NCI-H1694 treated with DMSO at 0.1 percent for 48 hours (cell line): ENCODE measurements around the gene YIPF1.

Experiments
- DNase-seq: peaks from one replicate; lab custom pipeline; 2025; lab: John Stamatoyannopoulos, UW

Gene YIPF1

GRCh38 chr1:53889304-53890298, at the start of gene YIPF1:
Gene YIPF1 (minus strand): TSS chr1:53889797. CDS start chr1:53888937, 860 bp downstream.
- peak; percentile 79 for DNase-seq

- no peak for DNase-seq
Measured at GRCh38 chr1:53938136-53938830, 48.7 kb upstream of the YIPF1 start.

GRCh38 chr1:53936430-53936829, 46.8 kb upstream of the YIPF1 start:
- no peak for DNase-seq

DNA sequence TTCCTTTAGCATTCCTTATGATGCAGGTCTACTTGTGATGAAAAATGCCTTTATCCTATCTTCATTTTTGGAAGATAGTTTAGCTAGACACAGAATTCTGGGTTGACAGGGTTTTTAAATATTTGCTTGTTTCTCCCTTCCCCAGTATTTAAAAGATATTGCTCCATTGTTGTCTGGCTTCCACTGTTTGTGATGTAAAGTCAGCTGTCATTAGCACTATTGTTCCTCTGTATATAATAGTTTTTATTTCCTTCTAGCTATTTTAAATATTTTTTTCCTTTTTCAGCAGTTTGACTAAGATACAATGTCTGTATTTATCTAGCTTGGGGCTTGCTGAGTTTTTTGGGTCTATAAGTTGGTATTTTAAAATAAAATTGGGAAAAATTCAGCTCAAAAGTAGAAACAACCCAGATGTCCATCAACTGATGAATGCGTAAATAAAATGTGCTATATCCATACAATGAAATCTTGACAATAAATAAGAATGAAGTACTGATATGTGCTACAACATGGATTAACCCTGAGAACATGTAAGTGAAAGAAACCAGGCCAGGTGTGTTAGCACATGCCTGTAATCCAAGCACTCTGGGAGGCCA, 44.7 kb upstream of the YIPF1 start:
- DNase-seq, result no peak

DNA sequence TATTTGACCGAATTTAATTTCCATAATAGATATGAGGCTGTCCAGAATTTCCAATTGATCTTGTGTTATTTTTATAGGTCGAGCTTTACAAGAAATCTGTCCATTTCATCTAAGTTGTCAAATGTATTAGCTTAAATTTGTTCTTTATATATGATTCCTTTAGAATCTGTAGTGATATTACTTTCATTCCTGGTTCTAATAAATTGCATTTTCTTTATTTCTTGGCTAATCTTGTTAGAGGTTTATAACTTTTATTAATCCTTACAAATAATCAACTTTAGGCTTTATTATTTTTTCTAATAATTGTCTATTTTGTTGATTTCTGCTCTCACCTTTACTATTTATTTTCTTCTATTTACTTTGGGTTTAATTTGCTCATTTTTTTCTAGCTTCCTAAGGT, 41.9 kb upstream of the YIPF1 start:
- DNase-seq, result no peak

DNA sequence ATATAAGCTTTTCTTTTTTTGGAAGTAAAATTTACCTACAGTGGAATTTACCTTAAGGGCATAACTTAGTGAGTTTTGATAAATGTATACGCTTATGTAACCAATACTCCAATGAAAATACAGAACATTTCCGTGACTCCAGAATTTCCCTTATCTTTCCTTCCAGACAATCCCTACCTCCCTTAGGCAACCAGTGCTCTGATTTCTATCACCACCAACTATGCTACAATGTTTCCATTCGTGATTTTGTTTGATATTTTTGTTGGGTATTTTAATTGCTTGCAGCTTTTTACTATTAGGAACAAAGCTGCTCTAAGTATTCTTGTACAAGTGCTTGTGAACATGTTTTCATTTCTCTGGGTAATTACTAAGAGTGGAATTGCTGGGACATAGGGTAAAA, 41.3 kb upstream of the YIPF1 start:
- DNase-seq, result no peak

GRCh38 chr1:53929246-53929960, 39.8 kb upstream of the YIPF1 start:
- no peak for DNase-seq

GRCh38 chr1:53927376-53927881, 37.8 kb upstream of the YIPF1 start:
- no peak for DNase-seq

GRCh38 chr1:53919675-53920066, 30.1 kb upstream of the YIPF1 start:
- no peak for DNase-seq

GRCh38 chr1:53918343-53918742, 28.7 kb upstream of the YIPF1 start:
- DNase-seq, result no peak

GRCh38 chr1:53913352-53914033, 23.9 kb upstream of the YIPF1 start:
- no peak for DNase-seq

DNA sequence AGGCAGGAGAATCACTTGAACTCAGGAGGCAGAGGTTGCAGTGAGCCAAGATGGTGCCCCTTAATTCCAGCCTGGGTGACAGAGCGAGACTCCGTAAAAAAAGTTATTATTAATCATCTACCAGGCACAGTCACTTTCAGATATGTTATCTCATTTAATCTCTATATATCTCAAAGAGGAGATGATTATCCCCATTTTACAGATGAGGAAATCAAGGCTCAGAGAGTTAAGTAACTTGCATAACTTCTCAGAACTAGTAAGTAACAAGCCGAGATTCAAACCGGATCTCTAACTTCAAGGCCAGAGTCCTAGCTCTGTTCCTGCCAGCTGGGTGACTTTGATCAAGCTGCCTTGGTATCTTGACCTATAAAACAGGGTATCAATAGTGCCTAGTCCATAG, 21.8 kb upstream of the YIPF1 start:
- no peak for DNase-seq

GRCh38 chr1:53909946-53910345, 20.3 kb upstream of the YIPF1 start:
- no peak for DNase-seq

- DNase-seq, result no peak
Measured at GRCh38 chr1:53906121-53906520, 16.5 kb upstream of the YIPF1 start.

DNA sequence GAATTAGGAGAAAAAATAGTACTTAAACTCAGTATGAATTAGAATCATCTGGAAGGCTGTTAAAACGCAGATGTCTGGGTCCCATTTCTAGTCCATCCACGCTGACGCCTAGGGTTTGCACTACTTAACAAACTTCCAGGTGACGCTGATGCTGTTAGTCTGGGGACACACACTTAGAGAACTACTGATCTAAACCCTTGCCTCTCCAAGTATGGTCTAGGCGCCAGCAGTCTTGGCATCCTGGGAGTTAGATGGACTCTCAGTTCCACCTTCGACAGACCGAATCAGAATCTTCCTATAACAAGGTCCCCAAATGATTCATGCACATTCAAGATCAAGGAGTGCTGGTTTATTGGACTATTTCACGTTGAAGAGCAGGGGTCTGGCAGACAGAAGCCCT, 15.9 kb upstream of the YIPF1 start:
- no peak for DNase-seq

- no peak for DNase-seq
Measured at GRCh38 chr1:53902235-53903138, 12.9 kb upstream of the YIPF1 start.

DNA sequence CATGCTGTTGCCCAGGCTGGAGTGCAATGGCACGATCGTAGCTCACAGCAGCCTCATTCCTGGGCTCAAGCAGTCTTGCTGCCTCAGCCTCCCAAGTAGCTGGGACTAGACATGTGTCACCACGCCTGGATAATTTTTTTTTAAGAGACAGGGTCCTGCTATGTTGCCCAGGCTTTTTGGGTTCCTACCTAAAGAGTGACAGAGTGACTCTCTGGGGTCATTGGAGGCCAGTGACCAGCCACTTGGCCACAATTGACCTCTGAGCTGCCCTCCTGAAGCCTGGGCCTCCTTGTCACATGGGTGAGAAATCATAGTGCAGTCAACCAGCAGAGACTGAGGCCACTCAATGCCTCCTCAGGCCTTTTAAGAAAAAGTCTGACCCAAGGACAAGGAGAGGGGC, 10.1 kb upstream of the YIPF1 start:
- no peak for DNase-seq

- no peak for DNase-seq
Measured at GRCh38 chr1:53899206-53899628, 9.6 kb upstream of the YIPF1 start.

GRCh38 chr1:53896635-53897229, 7.1 kb upstream of the YIPF1 start:
- no peak for DNase-seq

GRCh38 chr1:53895421-53895820, 5.8 kb upstream of the YIPF1 start:
- no peak for DNase-seq
